ENCODE measurements around the gene SCUBE1. TPM values are rescaled to one million over a fixed set of nuclear protein-coding genes. Genes with fewer than 3 reads are reported as not detected.

Gene SCUBE1
- polyA plus RNA-seq, 1 of the 3 experiments (the other 2 are of a cell fraction), result 0.56 TPM

DNA sequence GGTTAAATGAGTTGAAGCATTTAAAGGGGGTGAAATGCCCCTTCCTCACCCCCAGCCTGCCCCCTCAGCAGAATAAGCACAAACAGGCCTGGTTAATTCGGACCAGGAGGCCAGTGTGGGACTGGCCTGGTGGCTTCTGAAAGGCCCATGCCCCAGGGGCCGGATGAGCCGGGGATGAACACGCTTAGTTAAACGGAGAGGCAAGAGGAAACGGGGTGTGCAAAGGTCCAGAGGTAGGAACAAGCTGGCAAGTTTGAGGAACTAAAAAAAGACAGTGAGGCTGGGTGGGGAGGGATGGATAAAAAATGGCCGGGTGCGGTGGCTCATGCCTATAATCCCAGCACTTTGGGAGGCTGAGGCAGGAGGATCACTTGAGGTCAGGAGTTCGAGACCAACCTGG, 11.5 kb downstream of the SCUBE1 start:
- H3K27ac ChIP-seq (ENCODE audit: low read depth in 2 of 2, low read length in 1 of 2), result no peak overlapping the region
- POLR2A ChIA-PET, result no interaction called here
- no peaks in the 10 kb centered on the region for H3K27me3 ChIP-seq (ENCODE audit: insufficient read depth)
- H3F3A ChIP-seq (replicated peaks; ENCODE audit: insufficient read depth), result no peaks in the 10 kb centered on the region
- DNase-seq, result peak; percentile 40
- H3K9me3 ChIP-seq, result no peaks in the 10 kb centered on the region
- H3K36me3 ChIP-seq (replicated peaks in 1 of 2; ENCODE audit: control insufficient read depth in 1 of 2, insufficient read depth in 2 of 2, low read length in 1 of 2), result no peaks in the 10 kb centered on the region
- H3K4me3 ChIP-seq (ENCODE audit: low read depth in 2 of 2, low read length in 1 of 2), result no peak overlapping the region
- H3K4me1 ChIP-seq (ENCODE audit: control insufficient read depth in 1 of 2, insufficient read depth in 2 of 2, low read depth in 1 of 2, low read length in 1 of 2), result peaks cover 0 to 4% of the 10 kb centered on the region in 2 experiments; a peak in 1 of 4 replicates
- no peak overlapping the region for H3K9ac ChIP-seq
- no peak overlapping the region for H3K4me2 ChIP-seq
- no peaks in the 10 kb centered on the region for H4K20me1 ChIP-seq (ENCODE audit: insufficient read depth)
- no peaks in the 10 kb centered on the region for H3K9me2 ChIP-seq
- H3K79me2 ChIP-seq (ENCODE audit: insufficient read depth), result no peaks in the 10 kb centered on the region
- H2AFZ ChIP-seq (ENCODE audit: low read depth), result no peak overlapping the region
- TF ChIP-seq YY1 (IDR thresholded peaks at IDR 0.05; ENCODE audit: low read depth), result no peak
- TF ChIP-seq ELF1 (IDR thresholded peaks at IDR 0.05), result no peak
- no peak for TF ChIP-seq FOXJ3 (CRISPR knock-in tag; IDR thresholded peaks at IDR 0.05)
- no peak for TF ChIP-seq EP300 (IDR thresholded peaks at IDR 0.05; ENCODE audit: borderline replicate concordance in 1 of 2, low read depth in 1 of 2, low read length in 1 of 2)
- TF ChIP-seq MXI1 (IDR thresholded peaks at IDR 0.05; ENCODE audit: low read depth, low read length), result no peak
- TF ChIP-seq, protein P1, sequence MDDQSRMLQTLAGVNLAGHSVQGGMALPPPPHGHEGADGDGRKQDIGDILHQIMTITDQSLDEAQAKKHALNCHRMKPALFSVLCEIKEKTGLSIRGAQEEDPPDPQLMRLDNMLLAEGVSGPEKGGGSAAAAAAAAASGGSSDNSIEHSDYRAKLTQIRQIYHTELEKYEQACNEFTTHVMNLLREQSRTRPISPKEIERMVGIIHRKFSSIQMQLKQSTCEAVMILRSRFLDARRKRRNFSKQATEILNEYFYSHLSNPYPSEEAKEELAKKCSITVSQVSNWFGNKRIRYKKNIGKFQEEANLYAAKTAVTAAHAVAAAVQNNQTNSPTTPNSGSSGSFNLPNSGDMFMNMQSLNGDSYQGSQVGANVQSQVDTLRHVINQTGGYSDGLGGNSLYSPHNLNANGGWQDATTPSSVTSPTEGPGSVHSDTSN (IDR thresholded peaks at IDR 0.05), result no peak
- TF ChIP-seq, protein P2, sequence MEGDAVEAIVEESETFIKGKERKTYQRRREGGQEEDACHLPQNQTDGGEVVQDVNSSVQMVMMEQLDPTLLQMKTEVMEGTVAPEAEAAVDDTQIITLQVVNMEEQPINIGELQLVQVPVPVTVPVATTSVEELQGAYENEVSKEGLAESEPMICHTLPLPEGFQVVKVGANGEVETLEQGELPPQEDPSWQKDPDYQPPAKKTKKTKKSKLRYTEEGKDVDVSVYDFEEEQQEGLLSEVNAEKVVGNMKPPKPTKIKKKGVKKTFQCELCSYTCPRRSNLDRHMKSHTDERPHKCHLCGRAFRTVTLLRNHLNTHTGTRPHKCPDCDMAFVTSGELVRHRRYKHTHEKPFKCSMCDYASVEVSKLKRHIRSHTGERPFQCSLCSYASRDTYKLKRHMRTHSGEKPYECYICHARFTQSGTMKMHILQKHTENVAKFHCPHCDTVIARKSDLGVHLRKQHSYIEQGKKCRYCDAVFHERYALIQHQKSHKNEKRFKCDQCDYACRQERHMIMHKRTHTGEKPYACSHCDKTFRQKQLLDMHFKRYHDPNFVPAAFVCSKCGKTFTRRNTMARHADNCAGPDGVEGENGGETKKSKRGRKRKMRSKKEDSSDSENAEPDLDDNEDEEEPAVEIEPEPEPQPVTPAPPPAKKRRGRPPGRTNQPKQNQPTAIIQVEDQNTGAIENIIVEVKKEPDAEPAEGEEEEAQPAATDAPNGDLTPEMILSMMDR (IDR thresholded peaks at IDR 0.05), result no peak
- no peak for TF ChIP-seq RFX5 (IDR thresholded peaks at IDR 0.05; ENCODE audit: low read length)
- no peak for TF ChIP-seq TCF12 (IDR thresholded peaks at IDR 0.05)
- no peak for TF ChIP-seq RXRA (IDR thresholded peaks at IDR 0.05; ENCODE audit: borderline replicate concordance, low read depth)
- no peak for TF ChIP-seq MEF2A (IDR thresholded peaks at IDR 0.05; ENCODE audit: borderline replicate concordance, low read depth)
- no peak for TF ChIP-seq EZH2phosphoT487 (IDR thresholded peaks at IDR 0.05; ENCODE audit: borderline replicate concordance, low read depth)
- TF ChIP-seq TAF1 (IDR thresholded peaks at IDR 0.05; ENCODE audit: borderline replicate concordance, low read depth, low read length), result no peak
- no peak for TF ChIP-seq CHD2 (IDR thresholded peaks at IDR 0.05; ENCODE audit: low read length, partially characterized antibody)
- CTCF ChIA-PET, result interaction anchor here (2.1 kb wide), 1 partner anchor 14 kb away, joined by 9 read pairs; no protein-coding TSS in a partner anchor
- WGBS (ENCODE audit: low lambda C conversion rate), result 68% methylated on average over 8 of the region's 9 CpGs

DNA sequence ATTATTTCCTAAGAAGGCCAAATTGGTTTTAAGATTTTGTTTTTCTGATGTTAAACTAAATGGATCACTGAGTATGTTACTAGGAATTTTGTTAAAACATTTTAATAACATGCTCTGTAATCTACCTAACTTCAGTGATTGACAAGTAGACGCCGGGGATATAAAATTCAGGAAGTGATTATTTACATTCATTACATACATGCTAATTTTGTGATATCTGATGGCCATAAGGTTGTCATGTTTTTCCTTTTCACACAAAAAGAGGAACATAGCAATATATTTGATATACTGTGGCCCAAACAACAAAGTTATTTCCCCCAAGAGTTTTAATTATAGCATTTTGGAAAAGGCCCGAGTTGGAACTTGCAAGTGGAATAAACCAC, 12.1 kb downstream of the SCUBE1 start:
- CTCF ChIA-PET, result interaction anchor here (2.1 kb wide), 1 partner anchor 15 kb away, joined by 9 read pairs; no protein-coding TSS in a partner anchor
- Histone ChIP-seq H3K4me2 (no peak overlapping the region), H3K27ac (ENCODE audit: low read depth in 2 of 2, low read length in 1 of 2) (no peak overlapping the region), H3K36me3 (replicated peaks in 1 of 2; ENCODE audit: control insufficient read depth in 1 of 2, insufficient read depth in 2 of 2, low read length in 1 of 2) (no peaks in the 10 kb centered on the region), H3K27me3 (ENCODE audit: insufficient read depth) (no peaks in the 10 kb centered on the region), H3K9me2 (no peaks in the 10 kb centered on the region), H3K9ac (no peak overlapping the region), H4K20me1 (ENCODE audit: insufficient read depth) (no peaks in the 10 kb centered on the region), H2AFZ (ENCODE audit: low read depth) (no peak overlapping the region), H3F3A (replicated peaks; ENCODE audit: insufficient read depth) (no peaks in the 10 kb centered on the region), H3K9me3 (no peaks in the 10 kb centered on the region), H3K4me1 (ENCODE audit: control insufficient read depth in 1 of 2, insufficient read depth in 2 of 2, low read depth in 1 of 2, low read length in 1 of 2) (peaks cover 0 to 4% of the 10 kb centered on the region in 2 experiments; a peak in 1 of 4 replicates), H3K79me2 (ENCODE audit: insufficient read depth) (no peaks in the 10 kb centered on the region), H3K4me3 (ENCODE audit: low read depth in 2 of 2, low read length in 1 of 2) (no peak overlapping the region)
- DNase-seq, result no peak
- WGBS (ENCODE audit: low lambda C conversion rate), result 67% methylated on average over 3 of the region's 3 CpGs
- POLR2A ChIA-PET, result no interaction called here
- TF ChIP-seq SIN3A (IDR thresholded peaks at IDR 0.05; ENCODE audit: borderline replicate concordance, low read depth, low read length) (no peak), YY1 (IDR thresholded peaks at IDR 0.05; ENCODE audit: low read depth) (no peak), SMC3 (IDR thresholded peaks at IDR 0.05; ENCODE audit: low read depth, low read length) (no peak), MXI1 (IDR thresholded peaks at IDR 0.05; ENCODE audit: low read depth, low read length) (no peak), FOXM1 (IDR thresholded peaks at IDR 0.05; ENCODE audit: low read depth) (no peak), RXRA (IDR thresholded peaks at IDR 0.05; ENCODE audit: borderline replicate concordance, low read depth) (no peak), EZH2phosphoT487 (IDR thresholded peaks at IDR 0.05; ENCODE audit: borderline replicate concordance, low read depth) (no peak), GATA2 (CRISPR knock-in tag; IDR thresholded peaks at IDR 0.05) (no peak), RAD21 (IDR thresholded peaks at IDR 0.05; ENCODE audit: low read length) (no peak)
- TF ChIP-seq, protein P3, sequence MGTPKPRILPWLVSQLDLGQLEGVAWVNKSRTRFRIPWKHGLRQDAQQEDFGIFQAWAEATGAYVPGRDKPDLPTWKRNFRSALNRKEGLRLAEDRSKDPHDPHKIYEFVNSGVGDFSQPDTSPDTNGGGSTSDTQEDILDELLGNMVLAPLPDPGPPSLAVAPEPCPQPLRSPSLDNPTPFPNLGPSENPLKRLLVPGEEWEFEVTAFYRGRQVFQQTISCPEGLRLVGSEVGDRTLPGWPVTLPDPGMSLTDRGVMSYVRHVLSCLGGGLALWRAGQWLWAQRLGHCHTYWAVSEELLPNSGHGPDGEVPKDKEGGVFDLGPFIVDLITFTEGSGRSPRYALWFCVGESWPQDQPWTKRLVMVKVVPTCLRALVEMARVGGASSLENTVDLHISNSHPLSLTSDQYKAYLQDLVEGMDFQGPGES (IDR thresholded peaks at IDR 0.05; ENCODE audit: low read depth, low read length), result no peak
- TF ChIP-seq, protein P1 (IDR thresholded peaks at IDR 0.05), result no peak
- TF ChIP-seq, protein P4, sequence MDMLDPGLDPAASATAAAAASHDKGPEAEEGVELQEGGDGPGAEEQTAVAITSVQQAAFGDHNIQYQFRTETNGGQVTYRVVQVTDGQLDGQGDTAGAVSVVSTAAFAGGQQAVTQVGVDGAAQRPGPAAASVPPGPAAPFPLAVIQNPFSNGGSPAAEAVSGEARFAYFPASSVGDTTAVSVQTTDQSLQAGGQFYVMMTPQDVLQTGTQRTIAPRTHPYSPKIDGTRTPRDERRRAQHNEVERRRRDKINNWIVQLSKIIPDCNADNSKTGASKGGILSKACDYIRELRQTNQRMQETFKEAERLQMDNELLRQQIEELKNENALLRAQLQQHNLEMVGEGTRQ (IDR thresholded peaks at IDR 0.05; ENCODE audit: borderline replicate concordance, low read depth, low read length), result no peak

Data from SK-N-SH (cell line).